ENCODE results near the gene THEM4.

Gene THEM4

DNA sequence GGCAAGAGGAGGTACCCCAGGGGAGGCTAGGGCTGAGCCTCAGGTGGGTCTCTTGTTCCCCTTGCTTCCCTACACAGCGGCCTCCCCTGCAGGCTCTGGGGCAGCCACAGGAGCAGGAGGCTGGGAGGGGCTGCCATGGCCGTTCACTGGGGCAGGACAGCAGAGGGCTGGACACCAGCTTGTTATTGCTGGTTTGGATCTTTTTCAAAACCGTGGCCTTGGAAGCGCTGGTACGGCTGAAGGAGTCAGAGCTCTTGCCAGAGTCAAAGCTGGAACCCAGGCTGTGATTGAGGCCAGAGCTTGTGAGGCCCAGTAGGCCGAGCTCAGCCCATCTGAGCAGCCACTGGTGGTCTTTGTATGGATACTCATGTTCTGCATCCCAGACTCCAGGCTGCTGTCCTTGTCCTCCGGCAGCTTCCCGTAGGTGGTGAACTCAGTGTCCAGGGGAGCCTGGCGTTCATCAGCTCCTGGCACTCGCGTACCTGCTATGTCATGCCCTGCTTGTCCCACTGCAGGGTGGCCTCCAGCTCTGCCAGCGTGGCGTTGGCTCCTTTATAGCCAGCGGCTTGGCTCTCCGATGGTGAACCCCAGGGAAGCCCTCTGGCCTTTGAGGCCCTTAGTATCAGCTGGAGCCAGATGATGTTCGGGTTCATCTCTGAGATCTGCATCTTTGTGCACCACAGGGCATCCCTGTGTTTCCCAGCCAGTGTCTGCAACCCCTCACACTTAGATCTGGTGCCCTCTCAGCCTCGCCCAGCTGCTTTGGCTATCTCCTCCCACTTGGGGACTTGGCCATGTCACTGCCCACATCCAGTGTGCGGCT, 40.3 kb upstream of the THEM4 start:
- no peak for DNase-seq (ENCODE audit: low read depth)
- TF ChIP-seq MAX (IDR thresholded peaks at IDR 0.05; ENCODE audit: low read depth, low read length), result no peak
- TF ChIP-seq, protein P1, sequence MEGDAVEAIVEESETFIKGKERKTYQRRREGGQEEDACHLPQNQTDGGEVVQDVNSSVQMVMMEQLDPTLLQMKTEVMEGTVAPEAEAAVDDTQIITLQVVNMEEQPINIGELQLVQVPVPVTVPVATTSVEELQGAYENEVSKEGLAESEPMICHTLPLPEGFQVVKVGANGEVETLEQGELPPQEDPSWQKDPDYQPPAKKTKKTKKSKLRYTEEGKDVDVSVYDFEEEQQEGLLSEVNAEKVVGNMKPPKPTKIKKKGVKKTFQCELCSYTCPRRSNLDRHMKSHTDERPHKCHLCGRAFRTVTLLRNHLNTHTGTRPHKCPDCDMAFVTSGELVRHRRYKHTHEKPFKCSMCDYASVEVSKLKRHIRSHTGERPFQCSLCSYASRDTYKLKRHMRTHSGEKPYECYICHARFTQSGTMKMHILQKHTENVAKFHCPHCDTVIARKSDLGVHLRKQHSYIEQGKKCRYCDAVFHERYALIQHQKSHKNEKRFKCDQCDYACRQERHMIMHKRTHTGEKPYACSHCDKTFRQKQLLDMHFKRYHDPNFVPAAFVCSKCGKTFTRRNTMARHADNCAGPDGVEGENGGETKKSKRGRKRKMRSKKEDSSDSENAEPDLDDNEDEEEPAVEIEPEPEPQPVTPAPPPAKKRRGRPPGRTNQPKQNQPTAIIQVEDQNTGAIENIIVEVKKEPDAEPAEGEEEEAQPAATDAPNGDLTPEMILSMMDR (IDR thresholded peaks at IDR 0.05; ENCODE audit: low read depth, low read length), result no peak
- TF ChIP-seq POLR2A (IDR thresholded peaks at IDR 0.05; ENCODE audit: extremely low read depth, insufficient read length), result no peak
- TF ChIP-seq MYC (IDR thresholded peaks at IDR 0.05; ENCODE audit: low read depth, low read length), result no peak
- H3K4me3 ChIP-seq (ENCODE audit: low read depth, low read length), result no peak overlapping the region

- TF ChIP-seq POLR2A (IDR thresholded peaks at IDR 0.05; ENCODE audit: extremely low read depth, insufficient read length) (no peak), MYC (IDR thresholded peaks at IDR 0.05; ENCODE audit: low read depth, low read length) (no peak), MAX (IDR thresholded peaks at IDR 0.05; ENCODE audit: low read depth, low read length) (no peak)
- TF ChIP-seq, protein P1 (IDR thresholded peaks at IDR 0.05; ENCODE audit: low read depth, low read length), result no peak
Measured at GRCh38 chr1:151948506-151948905, 39.2 kb upstream of the THEM4 start.

GRCh38 chr1:151947140-151947539, 37.8 kb upstream of the THEM4 start:
- DNase-seq (ENCODE audit: low read depth), result no peak
- H3K4me3 ChIP-seq (ENCODE audit: low read depth, low read length), result no peak overlapping the region
- no peak for TF ChIP-seq POLR2A (IDR thresholded peaks at IDR 0.05; ENCODE audit: extremely low read depth, insufficient read length)
- TF ChIP-seq, protein P1 (IDR thresholded peaks at IDR 0.05; ENCODE audit: low read depth, low read length), result no peak
- TF ChIP-seq MYC (IDR thresholded peaks at IDR 0.05; ENCODE audit: low read depth, low read length), result no peak
- TF ChIP-seq MAX (IDR thresholded peaks at IDR 0.05; ENCODE audit: low read depth, low read length), result no peak

More at GRCh38 chr1:151948506-151948905, 39.2 kb upstream of the THEM4 start:
- no peak for DNase-seq (ENCODE audit: low read depth)
- no peak overlapping the region for H3K4me3 ChIP-seq (ENCODE audit: low read depth, low read length)

GRCh38 chr1:151945725-151946722, 36.7 kb upstream of the THEM4 start:
- H3K4me3 ChIP-seq (ENCODE audit: low read depth, low read length), result no peak overlapping the region

More at GRCh38 chr1:151945725-151946722, 36.7 kb upstream of the THEM4 start:
- peak; percentile 96 for DNase-seq (ENCODE audit: low read depth)
- TF ChIP-seq MAX (IDR thresholded peaks at IDR 0.05; ENCODE audit: low read depth, low read length) (no peak), POLR2A (IDR thresholded peaks at IDR 0.05; ENCODE audit: extremely low read depth, insufficient read length) (no peak), MYC (IDR thresholded peaks at IDR 0.05; ENCODE audit: low read depth, low read length) (no peak)
- TF ChIP-seq, protein P1 (IDR thresholded peaks at IDR 0.05; ENCODE audit: low read depth, low read length), result no peak
